ENCODE data around the gene FBXO33.

Gene FBXO33

DNA sequence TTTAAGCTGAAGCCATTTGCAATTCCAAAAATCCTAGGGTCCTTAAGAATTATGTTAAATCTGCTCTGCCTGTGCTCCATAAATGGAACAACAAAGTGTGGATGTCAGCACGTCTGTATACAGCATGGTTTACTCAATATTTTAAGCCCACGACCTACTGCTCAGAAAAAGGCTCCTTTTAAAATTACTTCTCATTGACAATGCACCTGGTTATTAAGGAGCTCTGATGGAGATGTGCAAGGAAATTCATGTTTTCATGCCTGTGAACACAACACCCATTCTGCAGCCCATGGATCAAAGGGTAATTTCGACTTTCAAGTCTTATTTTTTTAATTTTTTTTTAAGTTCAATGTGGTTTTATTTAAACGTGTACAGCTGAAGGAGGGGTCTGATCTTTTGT lies 48.1 kb downstream of the FBXO33 start:
- Histone ChIP-seq H3K4me3 (ENCODE audit: low read depth, low read length, poor library complexity, severe bottlenecking) (no peak overlapping the region), H3K9me3 (ENCODE audit: low read length) (no peaks in the 10 kb centered on the region), H3K9ac (ENCODE audit: low read length) (no peak overlapping the region), H3K27me3 (ENCODE audit: insufficient read depth, low read length) (no peaks in the 10 kb centered on the region), H3K36me3 (ENCODE audit: insufficient read depth, low read length) (no peaks in the 10 kb centered on the region), H3K4me2 (ENCODE audit: low read length) (no peak overlapping the region), H3F3A (ENCODE audit: insufficient read depth, low read length) (no peaks in the 10 kb centered on the region), H3K4me1 (ENCODE audit: insufficient read depth, low read length, severe bottlenecking) (no peaks in the 10 kb centered on the region), H3K79me2 (ENCODE audit: insufficient read depth, low read length) (no peaks in the 10 kb centered on the region), H4K20me1 (ENCODE audit: insufficient read depth, low read length) (no peaks in the 10 kb centered on the region), H3K9me2 (ENCODE audit: low read depth, low read length) (no peaks in the 10 kb centered on the region), H3K27ac (ENCODE audit: low read depth, low read length, poor library complexity, severe bottlenecking) (no peak overlapping the region), H2AFZ (ENCODE audit: low read length) (no peak overlapping the region)
- no peak for TF ChIP-seq EZH2 (IDR thresholded peaks at IDR 0.05; ENCODE audit: borderline replicate concordance, low read length)
- no peak for TF ChIP-seq CTCF (IDR thresholded peaks at IDR 0.05; ENCODE audit: low read length)

GRCh38 chr14:39383741-39384140 lies 48.5 kb downstream of the FBXO33 start:
- Histone ChIP-seq H2AFZ (ENCODE audit: low read length) (no peak overlapping the region), H3K27me3 (ENCODE audit: insufficient read depth, low read length) (no peaks in the 10 kb centered on the region), H3K4me3 (ENCODE audit: low read depth, low read length, poor library complexity, severe bottlenecking) (no peak overlapping the region), H4K20me1 (ENCODE audit: insufficient read depth, low read length) (no peaks in the 10 kb centered on the region), H3K36me3 (ENCODE audit: insufficient read depth, low read length) (no peaks in the 10 kb centered on the region), H3K27ac (ENCODE audit: low read depth, low read length, poor library complexity, severe bottlenecking) (no peak overlapping the region), H3K9me3 (ENCODE audit: low read length) (no peaks in the 10 kb centered on the region), H3K79me2 (ENCODE audit: insufficient read depth, low read length) (no peaks in the 10 kb centered on the region), H3K4me1 (ENCODE audit: insufficient read depth, low read length, severe bottlenecking) (no peaks in the 10 kb centered on the region), H3K4me2 (ENCODE audit: low read length) (no peak overlapping the region), H3F3A (ENCODE audit: insufficient read depth, low read length) (no peaks in the 10 kb centered on the region), H3K9me2 (ENCODE audit: low read depth, low read length) (no peaks in the 10 kb centered on the region), H3K9ac (ENCODE audit: low read length) (no peak overlapping the region)
- TF ChIP-seq CTCF (IDR thresholded peaks at IDR 0.05; ENCODE audit: low read length): no peak
- no peak for TF ChIP-seq EZH2 (IDR thresholded peaks at IDR 0.05; ENCODE audit: borderline replicate concordance, low read length)

DNA sequence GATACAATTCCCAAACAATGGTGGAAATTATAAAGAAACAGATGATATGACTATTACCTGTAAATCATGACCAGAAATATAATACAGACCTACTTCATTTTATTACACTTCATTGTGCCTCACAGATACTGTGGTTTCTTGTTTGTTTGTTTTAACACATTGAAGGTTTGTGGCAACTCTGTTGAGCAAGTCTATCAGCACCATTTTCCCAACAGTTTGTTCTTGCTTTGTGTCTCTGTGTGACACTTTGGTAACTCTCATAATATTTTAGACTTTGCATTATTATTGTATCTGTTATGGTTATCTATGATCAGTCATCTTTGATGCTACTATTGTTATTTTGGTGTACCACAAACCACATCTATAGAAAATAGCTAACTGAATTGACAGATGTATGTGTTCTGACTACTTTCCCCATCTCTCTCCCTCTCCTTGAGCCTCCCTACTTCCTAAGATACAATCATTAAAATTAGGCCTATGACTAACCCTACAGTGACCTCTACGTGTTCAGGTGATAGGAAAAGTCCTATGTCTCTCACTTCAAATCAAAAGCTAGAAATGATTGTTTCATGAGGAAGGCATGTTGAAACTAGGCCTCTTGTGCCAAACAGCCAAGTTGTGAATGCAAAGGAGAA lies 49.1 kb downstream of the FBXO33 start:
- Histone ChIP-seq H3K27me3 (ENCODE audit: insufficient read depth, low read length) (no peaks in the 10 kb centered on the region), H3K27ac (ENCODE audit: low read depth, low read length, poor library complexity, severe bottlenecking) (no peak overlapping the region), H3K9me3 (ENCODE audit: low read length) (no peaks in the 10 kb centered on the region), H4K20me1 (ENCODE audit: insufficient read depth, low read length) (no peaks in the 10 kb centered on the region), H3K9ac (ENCODE audit: low read length) (no peak overlapping the region), H3K4me1 (ENCODE audit: insufficient read depth, low read length, severe bottlenecking) (no peaks in the 10 kb centered on the region), H2AFZ (ENCODE audit: low read length) (no peak overlapping the region), H3K9me2 (ENCODE audit: low read depth, low read length) (no peaks in the 10 kb centered on the region), H3K36me3 (ENCODE audit: insufficient read depth, low read length) (no peaks in the 10 kb centered on the region), H3K79me2 (ENCODE audit: insufficient read depth, low read length) (no peaks in the 10 kb centered on the region), H3K4me2 (ENCODE audit: low read length) (no peak overlapping the region), H3K4me3 (ENCODE audit: low read depth, low read length, poor library complexity, severe bottlenecking) (no peak overlapping the region), H3F3A (ENCODE audit: insufficient read depth, low read length) (no peaks in the 10 kb centered on the region)
- TF ChIP-seq EZH2 (IDR thresholded peaks at IDR 0.05; ENCODE audit: borderline replicate concordance, low read length) (no peak), CTCF (IDR thresholded peaks at IDR 0.05; ENCODE audit: low read length) (no peak)

All from OCI-LY1 (cell line).